ENCODE data around the gene PARG.
"Not testable (repeated sequence)": the region's sequence is repeated elsewhere in the genome, so short reads cannot be mapped to it uniquely, and the experiment has no call there.

Gene PARG

GRCh38 chr10:49844775-49845595, 96.8 kb downstream of the PARG start:
- peak; percentile 74 for DNase-seq (ENCODE audit: low read depth)
- TF ChIP-seq CTCF (IDR thresholded peaks at IDR 0.05; ENCODE audit: control insufficient read depth, extremely low read depth, insufficient read depth) = no peak
- H3K4me3 ChIP-seq (ENCODE audit: low read depth, low read length) = no peak overlapping the region

DNA sequence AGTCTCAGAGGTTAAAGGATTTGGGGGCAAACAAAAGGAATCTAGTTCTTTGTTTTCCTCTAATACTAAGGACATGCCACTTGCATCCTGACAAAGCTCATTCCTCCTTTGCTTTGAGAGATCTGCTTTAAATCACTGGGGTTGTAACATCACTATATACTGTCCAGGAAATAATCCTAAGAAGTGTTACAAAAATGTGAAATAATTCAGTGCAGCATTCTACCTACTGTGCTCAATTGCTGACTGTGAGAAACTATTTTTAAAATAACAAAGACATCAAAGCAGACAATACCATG, 99.5 kb downstream of the PARG start:
- peak overlapping the region; percentile 28 for H3K4me3 ChIP-seq (ENCODE audit: low read depth, low read length)
- DNase-seq (ENCODE audit: low read depth) = not testable (repeated sequence)

DNA sequence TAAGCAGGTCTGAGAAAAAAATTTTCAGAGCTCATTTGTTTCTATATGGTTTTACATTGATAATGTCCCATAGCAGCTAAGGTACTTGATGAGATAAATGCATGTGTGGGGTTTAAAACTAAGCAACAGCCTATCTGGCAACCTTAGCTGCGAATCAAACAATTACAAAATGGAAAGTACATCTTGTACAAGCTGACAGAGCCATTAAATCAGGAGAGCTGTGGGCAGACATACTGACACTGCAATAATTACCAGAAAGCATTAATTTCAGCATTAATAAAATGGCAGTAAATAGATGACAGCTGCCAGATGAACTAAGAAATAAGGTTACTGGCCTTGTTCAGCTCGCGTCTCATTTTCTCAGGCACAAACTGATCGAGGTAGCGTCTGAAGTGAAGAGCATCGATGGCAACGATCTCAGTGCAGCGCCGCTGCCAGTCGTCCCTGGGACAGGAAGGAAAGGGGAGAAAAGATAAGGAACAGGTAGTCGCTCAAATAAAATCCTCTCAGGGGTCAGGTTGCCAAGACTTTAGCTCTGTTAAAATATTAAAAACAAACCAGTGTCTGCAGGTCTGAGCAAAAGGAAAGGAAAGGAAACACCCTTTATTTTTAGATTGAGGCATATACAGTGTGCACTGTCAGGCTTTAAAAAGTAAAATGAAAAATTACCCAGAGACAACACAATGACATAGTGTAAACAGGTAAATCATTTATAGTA, 100.1 kb downstream of the PARG start:
- peak overlapping the region; percentile 28 for H3K4me3 ChIP-seq (ENCODE audit: low read depth, low read length)
- DNase-seq (ENCODE audit: low read depth) = peak; percentile 57
- no peak; the same call in 1 of the 2 replicates for TF ChIP-seq CTCF (IDR thresholded peaks at IDR 0.05; ENCODE audit: control insufficient read depth, extremely low read depth, insufficient read depth)

DNA sequence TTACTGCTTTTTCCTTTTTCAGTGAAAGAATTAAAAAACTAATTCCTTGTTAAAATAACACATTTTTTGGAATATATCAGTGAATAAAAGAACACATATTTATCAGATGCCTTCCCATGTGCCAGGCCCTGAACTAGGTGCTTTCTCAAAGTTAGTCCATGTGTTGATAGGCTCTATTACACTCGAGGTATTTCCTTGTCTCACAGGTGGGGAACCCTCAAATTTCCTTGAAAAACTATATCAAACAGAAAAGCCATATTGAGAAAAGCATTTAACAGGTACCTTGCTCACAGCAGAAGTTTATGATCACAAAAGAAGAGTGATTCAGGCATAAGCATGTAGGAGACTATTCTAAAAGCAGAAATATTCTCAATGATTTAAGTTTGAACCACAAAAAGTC, 104.1 kb downstream of the PARG start:
- no peak for DNase-seq (ENCODE audit: low read depth)
- no peak overlapping the region for H3K4me3 ChIP-seq (ENCODE audit: low read depth, low read length)
- TF ChIP-seq CTCF (IDR thresholded peaks at IDR 0.05; ENCODE audit: control insufficient read depth, extremely low read depth, insufficient read depth) = no peak

DNA sequence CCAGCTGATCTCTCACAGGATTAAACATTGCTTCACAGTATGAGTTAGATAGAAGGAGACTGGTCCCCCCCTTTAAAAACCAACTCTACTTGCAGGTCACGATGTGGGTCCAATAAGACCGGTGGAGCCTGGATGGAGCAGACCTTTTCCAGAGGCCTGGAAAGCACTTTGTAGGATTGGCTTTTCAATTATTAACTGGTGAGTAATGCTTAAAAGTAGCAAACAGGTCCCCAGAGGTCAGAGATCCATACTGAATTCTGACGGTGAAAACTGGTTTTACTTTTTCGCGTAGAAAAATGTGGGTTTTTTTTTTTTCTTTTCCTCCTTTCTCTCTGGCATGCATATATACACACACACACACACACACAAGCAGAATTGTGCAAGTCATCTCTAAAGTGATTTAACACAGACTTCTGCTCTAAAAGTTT, 104.8 kb downstream of the PARG start:
- DNase-seq (ENCODE audit: low read depth) = no peak
- TF ChIP-seq CTCF (IDR thresholded peaks at IDR 0.05; ENCODE audit: control insufficient read depth, extremely low read depth, insufficient read depth) = no peak
- no peak overlapping the region for H3K4me3 ChIP-seq (ENCODE audit: low read depth, low read length)

DNA sequence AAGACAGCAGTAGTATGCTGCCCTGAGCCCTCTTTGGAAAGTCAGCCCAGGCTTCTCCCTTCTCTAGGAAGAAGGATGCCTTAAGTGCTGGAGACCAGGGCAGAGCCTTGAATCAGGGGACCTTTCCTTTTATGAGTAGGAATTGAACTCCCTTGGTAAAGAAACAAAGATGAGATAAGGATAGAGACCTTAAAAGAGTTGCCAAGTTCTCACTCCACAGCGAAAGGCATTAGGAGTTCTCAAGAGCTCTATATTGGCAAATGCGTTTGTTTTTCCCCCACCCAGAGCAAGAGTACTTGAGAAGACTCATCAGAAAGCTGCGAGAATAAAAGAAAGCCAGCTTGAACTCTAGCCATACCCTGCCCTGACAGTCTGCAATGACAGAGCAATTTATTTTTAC, 106.9 kb downstream of the PARG start:
- DNase-seq (ENCODE audit: low read depth) = peak; percentile 52
- H3K4me3 ChIP-seq (ENCODE audit: low read depth, low read length) = no peak overlapping the region
- no peak for TF ChIP-seq CTCF (IDR thresholded peaks at IDR 0.05; ENCODE audit: control insufficient read depth, extremely low read depth, insufficient read depth)

- TF ChIP-seq CTCF (IDR thresholded peaks at IDR 0.05; ENCODE audit: control insufficient read depth, extremely low read depth, insufficient read depth) = no peak
- no peak for DNase-seq (ENCODE audit: low read depth)
- no peak overlapping the region for H3K4me3 ChIP-seq (ENCODE audit: low read depth, low read length)
Measured at GRCh38 chr10:49834201-49834600, 107.6 kb downstream of the PARG start.
